HG03108 (cell line): Measurements from ENCODE around the gene UGT1A10.
"Not testable (repeated sequence)": the region's sequence is repeated elsewhere in the genome, so short reads cannot be mapped to it uniquely, and the experiment has no call there.

Experiments used
- ATAC-seq: cut with Tn5 transposase; IDR thresholded peaks from one replicate; pipeline ENCODE4 v1.9.1; 2021; ENCODE audit warnings: moderate library complexity; ENCODE audit not compliant: unreplicated experiment

The UGT1A10 gene

GRCh38 chr2:233736868-233737653 is 100.8 kb downstream of the UGT1A10 start:
- not testable (repeated sequence) for ATAC-seq

GRCh38 chr2:233740870-233741269 is 104.6 kb downstream of the UGT1A10 start:
- ATAC-seq: no peak

GRCh38 chr2:233743464-233744259 is 107.4 kb downstream of the UGT1A10 start:
- ATAC-seq: no peak

- ATAC-seq: no peak
These were observed 109.0 kb downstream of the UGT1A10 start for GRCh38 chr2:233745073-233745755.

DNA sequence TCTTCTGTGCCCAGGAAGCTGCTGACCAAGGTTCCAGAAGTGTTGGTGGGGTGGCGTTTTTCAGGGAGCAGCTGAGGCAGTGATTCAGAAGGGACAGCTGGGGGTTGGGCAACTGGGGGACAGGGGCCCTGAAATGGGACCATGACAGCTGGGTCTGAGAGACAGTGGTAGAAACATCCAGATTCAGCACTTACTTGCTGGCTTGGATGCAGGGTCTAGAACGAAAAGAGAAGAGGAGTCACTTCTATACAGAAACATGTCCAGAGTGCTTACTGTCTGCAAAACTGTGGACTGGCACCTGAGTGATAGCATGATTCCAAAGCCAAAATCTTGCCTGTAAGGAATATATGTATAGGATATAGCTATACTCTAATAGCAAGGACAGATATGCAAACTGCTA is 109.6 kb downstream of the UGT1A10 start:
- ATAC-seq: not testable (repeated sequence)

- ATAC-seq: no peak
These were observed 110.4 kb downstream of the UGT1A10 start for GRCh38 chr2:233746475-233747282.

DNA sequence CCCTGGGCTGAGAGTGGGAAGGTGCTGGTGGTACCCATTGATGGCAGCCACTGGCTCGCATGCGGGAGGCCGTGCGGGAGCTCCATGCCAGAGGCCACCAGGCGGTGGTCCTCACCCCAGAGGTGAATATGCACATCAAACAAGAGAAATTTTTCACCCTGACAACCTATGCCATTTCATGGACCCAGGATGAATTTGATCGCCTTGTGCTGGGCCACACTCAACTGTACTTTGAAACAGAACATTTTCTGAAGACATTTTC is 111.0 kb downstream of the UGT1A10 start:
- ATAC-seq: no peak

GRCh38 chr2:233750689-233751088 is 114.4 kb downstream of the UGT1A10 start:
- ATAC-seq: not testable (repeated sequence)

DNA sequence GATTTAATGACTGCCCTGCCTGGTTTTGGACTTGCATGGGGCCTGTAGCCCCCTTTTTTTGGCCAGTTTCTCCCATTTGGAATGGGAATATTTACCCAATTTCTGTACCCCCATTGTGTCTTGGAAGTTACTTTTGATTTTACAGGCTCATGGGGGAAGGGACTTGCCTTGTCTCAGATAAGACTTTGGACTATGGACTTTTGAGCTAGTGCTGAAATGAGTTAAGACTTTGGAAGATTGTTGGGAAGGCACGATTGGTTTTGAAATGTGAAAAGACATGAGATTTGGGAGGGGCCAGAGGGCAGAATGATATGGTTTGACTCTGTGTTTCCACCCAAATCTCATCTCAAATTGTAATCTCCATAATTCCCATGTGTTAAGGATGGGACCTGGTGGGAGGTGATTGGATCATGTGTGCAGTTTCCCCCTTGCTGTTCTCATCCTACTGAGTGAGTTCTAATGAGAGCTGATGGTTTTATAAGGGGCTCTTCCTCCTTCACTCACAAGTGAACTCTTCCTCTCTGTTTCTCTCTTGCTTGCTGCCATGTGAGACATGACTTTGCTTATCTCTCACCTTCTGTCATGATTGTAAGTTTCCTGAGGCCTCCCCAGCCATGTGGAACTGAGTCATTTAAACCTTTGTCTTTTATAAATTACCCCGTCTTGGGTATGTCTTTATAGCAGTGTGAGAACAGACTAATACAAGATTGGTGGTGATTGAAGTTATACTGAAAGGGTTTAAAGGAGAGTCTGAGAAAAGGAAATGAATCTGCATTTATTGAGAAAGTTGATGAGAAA is 115.2 kb downstream of the UGT1A10 start:
- ATAC-seq: not testable (repeated sequence)

DNA sequence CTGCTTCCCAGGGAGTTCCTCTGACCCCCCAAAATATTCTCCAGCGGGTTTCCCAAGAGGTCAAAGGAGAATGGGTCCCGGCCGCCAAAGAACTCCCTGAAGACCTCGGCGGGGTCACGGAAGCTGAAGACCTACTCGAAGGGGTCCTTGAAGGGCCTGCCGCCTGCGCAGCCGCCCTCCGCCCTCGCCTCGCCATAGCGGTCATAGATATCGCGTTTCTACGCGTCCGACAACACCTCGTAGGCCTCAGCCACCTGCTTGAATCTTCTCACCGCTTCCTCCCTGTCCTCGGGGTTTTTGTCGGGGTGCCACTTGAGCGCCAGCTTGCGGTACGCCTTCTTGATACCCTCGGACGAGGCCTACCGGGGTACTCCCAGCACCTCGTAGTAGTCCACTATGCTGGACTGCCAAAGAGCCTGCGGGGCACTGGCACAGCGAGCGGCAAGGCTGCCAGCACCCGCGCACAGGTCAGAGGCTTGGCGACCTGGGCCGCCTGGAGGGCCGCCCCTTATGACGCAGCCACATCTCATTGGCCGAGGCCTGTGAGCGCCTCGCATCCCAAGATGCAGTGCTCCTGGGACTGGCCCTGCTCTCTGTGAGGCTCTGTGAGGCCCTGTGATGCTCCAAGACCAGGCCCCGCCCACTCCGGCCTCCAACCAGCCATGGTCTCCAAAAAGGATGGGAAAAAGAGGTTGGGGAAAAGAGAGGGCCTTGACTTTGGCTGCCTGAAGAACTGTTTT is 118.8 kb downstream of the UGT1A10 start:
- no peak for ATAC-seq

GRCh38 chr2:233756429-233757081 is 120.3 kb downstream of the UGT1A10 start:
- no peak for ATAC-seq

DNA sequence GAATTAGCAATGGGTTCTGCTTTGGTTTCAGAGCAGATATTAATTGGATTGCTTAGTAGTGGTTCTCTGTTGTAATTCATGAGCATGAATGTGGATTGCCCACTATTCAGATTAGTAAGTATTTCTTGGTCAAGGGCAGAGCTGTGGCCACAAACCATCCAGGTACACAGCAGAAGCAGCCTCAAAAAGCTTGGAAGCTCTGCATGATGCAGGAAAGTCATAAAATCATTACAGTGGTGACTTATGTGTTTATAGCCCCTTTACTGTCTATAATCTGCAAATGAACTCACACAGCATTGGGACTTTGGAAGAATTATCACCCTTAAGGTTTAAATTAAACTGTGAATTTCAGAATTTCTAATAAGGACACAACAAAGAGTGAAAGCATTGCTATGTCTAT is 121.9 kb downstream of the UGT1A10 start:
- no peak for ATAC-seq

DNA sequence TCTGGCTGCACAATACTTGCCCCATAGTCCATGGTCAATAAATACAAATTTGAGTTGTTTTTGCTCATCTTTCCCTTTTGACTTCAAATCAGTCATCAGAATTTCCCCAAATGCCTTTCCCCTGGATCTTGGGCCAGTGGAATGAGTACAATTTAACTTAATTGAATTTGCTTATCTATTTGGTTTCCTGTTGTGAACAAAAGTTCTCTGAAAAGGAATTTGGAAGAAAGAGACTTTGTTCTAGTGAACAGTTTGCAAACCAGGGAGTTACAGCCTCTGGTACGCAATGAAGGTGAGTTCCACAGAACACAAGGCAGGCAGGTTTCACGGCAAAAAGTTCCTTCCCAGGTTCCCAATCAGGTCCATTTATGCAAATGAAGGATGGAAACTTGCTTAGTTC is 122.6 kb downstream of the UGT1A10 start:
- ATAC-seq: no peak

DNA sequence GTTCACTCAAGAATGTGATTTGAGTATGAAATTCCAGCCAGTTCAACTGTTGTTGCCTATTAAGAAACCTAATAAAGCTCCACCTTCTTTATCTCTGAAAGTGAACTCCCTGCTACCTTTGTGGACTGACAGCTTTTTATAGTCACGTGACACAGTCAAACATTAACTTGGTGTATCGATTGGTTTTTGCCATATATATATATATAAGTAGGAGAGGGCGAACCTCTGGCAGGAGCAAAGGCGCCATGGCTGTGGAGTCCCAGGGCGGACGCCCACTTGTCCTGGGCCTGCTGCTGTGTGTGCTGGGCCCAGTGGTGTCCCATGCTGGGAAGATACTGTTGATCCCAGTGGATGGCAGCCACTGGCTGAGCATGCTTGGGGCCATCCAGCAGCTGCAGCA is 123.8 kb downstream of the UGT1A10 start, which contains the start of gene UGT1A1:
Gene UGT1A1 (plus strand): TSS at position 228 of the 400 bp plus-strand sequence. CDS start 18 bp downstream, at position 246.
- ATAC-seq: no peak

- ATAC-seq: no peak
These were observed 125.0 kb downstream of the UGT1A10 start for GRCh38 chr2:233761040-233761769.

DNA sequence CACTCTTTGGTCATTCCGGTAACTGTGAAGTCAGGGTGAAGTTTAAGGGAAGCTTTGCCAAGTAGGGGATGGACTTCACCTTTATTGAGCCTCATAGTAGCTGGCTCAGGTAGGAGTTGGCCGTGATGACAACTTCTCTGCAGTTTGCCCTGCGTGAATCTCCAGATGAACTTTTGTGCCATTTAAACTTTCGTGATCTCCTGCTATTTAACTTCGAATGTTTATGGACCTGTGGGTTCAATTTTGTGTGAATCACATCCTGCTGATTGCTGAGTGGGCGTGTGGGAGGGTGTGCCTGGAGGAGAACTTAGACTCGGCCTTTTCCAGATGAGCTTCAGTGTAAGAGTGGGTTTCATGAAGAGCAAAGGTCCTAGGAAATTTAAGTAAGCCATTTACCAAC is 128.0 kb downstream of the UGT1A10 start:
- ATAC-seq: no peak

GRCh38 chr2:233764761-233765160 is 128.5 kb downstream of the UGT1A10 start:
- no peak for ATAC-seq

GRCh38 chr2:233766416-233766815 is 130.2 kb downstream of the UGT1A10 start:
- ATAC-seq: no peak
